K562 (cell line): ENCODE results near the gene RNF26. TPM values are rescaled to one million over a fixed set of nuclear protein-coding genes. Genes with fewer than 3 reads are reported as not detected.

Source experiments
- ATF1 ChIP-seq, 2 experiments: fragments of 450-650 bp in 1 of 2; IDR thresholded peaks; 2 replicates each; pipeline ENCODE4 v1.6.1; 2016; ENCODE audit warnings: missing compliant biosample characterization in 1 of 2, missing genetic modification characterization in 1 of 2
- CBX5 ChIP-seq: IDR thresholded peaks from 2 replicates; pipeline ENCODE4 v1.6.1; 2014; ENCODE audit warnings: low read depth, borderline replicate concordance
- CXXC5 ChIP-seq: fragments of 250-450 bp; sonication (Bioruptor Pico); IDR thresholded peaks from 2 replicates; pipeline ENCODE4 v1.8.0; 2022; ENCODE audit warnings: inconsistent platforms, mild to moderate bottlenecking, moderate library complexity
- ETV6 ChIP-seq, 3 experiments: fragments of 150-350 bp in 1 of 3; sonication (generic) in 1 of 3; formaldehyde crosslinking in 1 of 3; IDR thresholded peaks; 2 replicates each; pipeline versions ENCODE4 v1.6.1 to v1.8.0; 2014 to 2022; ENCODE audit warnings: borderline replicate concordance in 2 of 3, low read depth in 2 of 3, antibody characterized with exemption in 1 of 3, low read length in 1 of 3, mild to moderate bottlenecking in 1 of 3, missing genetic modification reagents in 1 of 3
- JUND ChIP-seq, 2 experiments: IDR thresholded peaks; 2 replicates in 1 of 2; 3 replicates in 1 of 2; pipeline ENCODE4 v1.6.1; 2011; ENCODE audit warnings: borderline replicate concordance in 2 of 2, low read depth in 2 of 2, low read length in 2 of 2, improper control_type of control experiment in 1 of 2, missing biosample characterization in 1 of 2, missing genetic modification characterization in 1 of 2, missing genetic modification reagents in 1 of 2
- NONO ChIP-seq, 2 experiments: fragments of 200-400 bp in 1 of 2; fragments of 450-650 bp in 1 of 2; formaldehyde crosslinking in 1 of 2; IDR thresholded peaks; 2 replicates each; pipeline ENCODE4 v1.6.1; 2017; ENCODE audit warnings: low read depth in 2 of 2, mild to moderate bottlenecking in 2 of 2, moderate library complexity in 2 of 2, low read length in 1 of 2
- NRF1 ChIP-seq, 2 experiments: fragments of 450-650 bp; IDR thresholded peaks in 1 of 2; conservative IDR thresholded peaks in 1 of 2; 2 replicates each; pipeline ENCODE4 v1.6.1; 2014; ENCODE audit warnings: mild to moderate bottlenecking in 2 of 2
- PHF8 ChIP-seq: fragments of 200-600 bp; sonication (generic); IDR thresholded peaks from 2 replicates; pipeline ENCODE4 v1.6.1; 2012; ENCODE audit warnings: mixed run types, mild to moderate bottlenecking, inconsistent platforms, low read length, moderate library complexity, borderline replicate concordance
- SIX5 ChIP-seq, 2 experiments: IDR thresholded peaks; 2 replicates each; pipeline ENCODE4 v1.6.1; 2011; ENCODE audit warnings: low read length in 2 of 2, borderline replicate concordance in 1 of 2, low read depth in 1 of 2, mild to moderate bottlenecking in 1 of 2, moderate library complexity in 1 of 2; ENCODE audit not compliant: insufficient read depth in 1 of 2
- SUPT5H ChIP-seq: fragments of 450-650 bp; IDR thresholded peaks from 2 replicates; pipeline ENCODE4 v1.6.1; 2016
- TAF1 ChIP-seq: IDR thresholded peaks from 2 replicates; pipeline ENCODE4 v1.6.1; 2011; ENCODE audit warnings: mild to moderate bottlenecking, low read length, moderate library complexity; ENCODE audit not compliant: insufficient read depth, control insufficient read depth, severe bottlenecking; ENCODE audit errors: extremely low read depth
- TBP ChIP-seq: optimal IDR thresholded peaks from 2 replicates; pipeline ENCODE3; 2011; ENCODE audit warnings: low read depth, low read length, improper control_type of control experiment
- TGIF2 ChIP-seq: sonication (generic); formaldehyde crosslinking; IDR thresholded peaks from 2 replicates; pipeline ENCODE4 v1.8.1; 2022; ENCODE audit warnings: mild to moderate bottlenecking, missing genetic modification reagents, moderate library complexity
- TRIM28 ChIP-seq: fragments of 450-650 bp; IDR thresholded peaks from 2 replicates; pipeline ENCODE4 v1.6.1; 2017
- YBX1 ChIP-seq: fragments of 450-650 bp; IDR thresholded peaks from 2 replicates; pipeline ENCODE4 v1.7.1; 2016; ENCODE audit warnings: mild to moderate bottlenecking
- ZBED1 ChIP-seq: IDR thresholded peaks from 2 replicates; pipeline ENCODE4 v1.6.1; 2014
- polyA plus RNA-seq, 8 experiments: library from polyadenylated mRNA; depleted of rRNA in 4 of 8; stranded (reverse) in 5 of 8; unstranded in 3 of 8; fragments of >200 nt; fragmentation: Nextera tagmentation in 2 of 8; fragmentation: Illumina TruSeq in 1 of 8; extraction: Ambion mirVana in 2 of 8; extraction: Trizol in 1 of 8; gene quantifications; 2 replicates each; pipeline versions ENCODE4 v1.2.1 to v1.2.3, GENCODE V29; 2011 to 2014; ENCODE audit warnings: inconsistent platforms in 1 of 8, missing spikeins in 1 of 8
- total RNA-seq, 7 experiments: library from RNA; depleted of rRNA in 6 of 7; stranded (reverse); fragments of >200 nt in 6 of 7; fragmentation: Illumina TruSeq in 2 of 7; extraction: Trizol in 2 of 7; gene quantifications; 2 replicates each; pipeline versions ENCODE4 v1.2.1 to v1.2.3, GENCODE V29; 2011 to 2021; ENCODE audit warnings: low replicate concordance in 1 of 7
- TF ChIP-seq, protein P1 (sequence below): fragments of 250-450 bp; sonication (Bioruptor Pico); IDR thresholded peaks from 2 replicates; pipeline ENCODE4 v1.5.0; 2022; ENCODE audit warnings: mild to moderate bottlenecking
- TF ChIP-seq, protein P2 (sequence below): sonication (generic); formaldehyde crosslinking; IDR thresholded peaks from 2 replicates; pipeline ENCODE4 v1.4.0; 2020; ENCODE audit warnings: mild to moderate bottlenecking, missing genetic modification reagents
- TF ChIP-seq, protein P3 (sequence below): sonication (generic); formaldehyde crosslinking; IDR thresholded peaks from 2 replicates; pipeline ENCODE4 v1.9.0; 2022; ENCODE audit warnings: mild to moderate bottlenecking, missing genetic modification reagents
- TF ChIP-seq, protein P4 (sequence below): sonication (generic); formaldehyde crosslinking; IDR thresholded peaks from 2 replicates; pipeline ENCODE4 v1.8.0; 2022; ENCODE audit warnings: missing genetic modification reagents, mild to moderate bottlenecking, moderate library complexity, borderline replicate concordance

Gene RNF26
- total and polyA plus RNA-seq, 9 of the 15 experiments (the other 6 are each of a cell fraction or from before 2014, with no cell fraction given): 5.3 to 53.6 (median 12.7) TPM

DNA sequence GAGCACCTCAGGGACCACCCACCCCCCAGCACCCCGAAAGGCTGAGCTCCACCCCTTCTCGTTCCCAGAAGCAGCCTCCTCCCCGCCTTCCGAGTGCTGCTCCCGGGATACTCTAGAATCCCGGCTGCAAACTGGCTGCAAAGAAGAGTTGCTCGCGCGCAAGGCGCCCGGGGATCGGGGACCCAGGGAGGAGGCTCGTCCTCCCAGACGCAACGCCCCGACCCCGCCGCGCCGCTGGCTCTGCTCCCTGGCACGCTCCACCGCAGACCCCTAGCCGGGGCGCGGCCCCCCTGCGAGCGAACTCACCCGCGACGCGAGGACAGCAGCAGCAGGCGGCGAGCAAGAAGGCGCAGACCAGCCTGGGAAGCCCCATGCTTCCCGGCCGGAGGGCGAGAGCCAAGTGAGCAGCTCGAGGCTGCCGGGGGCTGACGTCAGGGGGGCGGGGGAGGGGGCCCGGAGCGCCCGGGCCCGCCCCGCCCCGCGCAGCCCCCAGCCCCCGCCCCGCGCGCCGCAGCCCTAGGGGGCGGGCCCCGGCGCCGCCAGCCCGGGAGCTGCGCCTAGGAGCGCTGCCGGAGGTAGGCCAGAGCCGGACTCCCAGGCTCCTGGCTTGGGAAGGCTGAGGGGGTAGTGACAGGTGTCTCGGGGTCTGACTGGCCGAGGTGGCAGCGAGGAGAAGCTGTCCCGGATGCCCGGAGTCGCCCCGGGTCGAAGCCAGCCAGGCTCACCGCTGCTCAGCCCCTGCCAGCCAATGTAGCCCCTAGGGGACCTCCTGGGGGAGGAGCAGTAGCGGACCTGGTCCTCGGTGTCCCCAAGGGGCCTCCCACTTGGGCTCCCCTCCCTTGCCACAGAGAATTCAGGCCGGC, 17.4 kb upstream of the RNF26 start, which contains the start of gene MCAM (continued):
- TF ChIP-seq, protein P1, sequence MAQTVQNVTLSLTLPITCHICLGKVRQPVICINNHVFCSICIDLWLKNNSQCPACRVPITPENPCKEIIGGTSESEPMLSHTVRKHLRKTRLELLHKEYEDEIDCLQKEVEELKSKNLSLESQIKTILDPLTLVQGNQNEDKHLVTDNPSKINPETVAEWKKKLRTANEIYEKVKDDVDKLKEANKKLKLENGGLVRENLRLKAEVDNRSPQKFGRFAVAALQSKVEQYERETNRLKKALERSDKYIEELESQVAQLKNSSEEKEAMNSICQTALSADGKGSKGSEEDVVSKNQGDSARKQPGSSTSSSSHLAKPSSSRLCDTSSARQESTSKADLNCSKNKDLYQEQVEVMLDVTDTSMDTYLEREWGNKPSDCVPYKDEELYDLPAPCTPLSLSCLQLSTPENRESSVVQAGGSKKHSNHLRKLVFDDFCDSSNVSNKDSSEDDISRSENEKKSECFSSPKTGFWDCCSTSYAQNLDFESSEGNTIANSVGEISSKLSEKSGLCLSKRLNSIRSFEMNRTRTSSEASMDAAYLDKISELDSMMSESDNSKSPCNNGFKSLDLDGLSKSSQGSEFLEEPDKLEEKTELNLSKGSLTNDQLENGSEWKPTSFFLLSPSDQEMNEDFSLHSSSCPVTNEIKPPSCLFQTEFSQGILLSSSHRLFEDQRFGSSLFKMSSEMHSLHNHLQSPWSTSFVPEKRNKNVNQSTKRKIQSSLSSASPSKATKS: no peak
- TF ChIP-seq ZBED1 (no peak), TGIF2 (peak; percentile 74; the same call in 1 of the 2 replicates), TBP (peak; percentile 62), TRIM28 (no peak), JUND (IDR thresholded peaks at IDR 0.05; ENCODE audit: borderline replicate concordance, low read depth, low read length) (peak; percentile 52; the same call in 1 of the 2 replicates), JUND (tag; IDR thresholded peaks at IDR 0.05; ENCODE audit: borderline replicate concordance, low read depth, low read length) (no peak), CXXC5 (CRISPR knock-in tag) (0 out of 2 replicates have a peak, but pooled peaks have one; percentile 37), NONO (IDR thresholded peaks at IDR 0.05; ENCODE audit: low read depth in 2 of 2, low read length in 1 of 2) (peak; percentile 50 to 67; a peak in 3 of 4 replicates), SIX5 (IDR thresholded peaks at IDR 0.05; ENCODE audit: borderline replicate concordance in 1 of 2, insufficient read depth in 1 of 2, low read depth in 1 of 2, low read length in 2 of 2) (no peak), CBX5 (no peak), NRF1 (conservative IDR thresholded peaks at IDR 0.05 in 1 of 2, IDR thresholded peaks at IDR 0.05 in 1 of 2) (peak; percentile 56 to 63), PHF8 (peak; percentile 63; the same call in 1 of the 2 replicates), ATF1 (CRISPR knock-in tag; IDR thresholded peaks at IDR 0.05) (no peak), ATF1 (tag; IDR thresholded peaks at IDR 0.05) (peak; percentile 32; the same call in 1 of the 2 replicates), TAF1 (peak; percentile 98), SUPT5H (peak; percentile 77), YBX1 (no peak), ETV6 (IDR thresholded peaks at IDR 0.05; ENCODE audit: borderline replicate concordance in 1 of 2, low read depth in 2 of 2, low read length in 1 of 2) (no peak), ETV6 (CRISPR knock-in tag; IDR thresholded peaks at IDR 0.05; ENCODE audit: borderline replicate concordance) (0 out of 2 replicates have a peak, but pooled peaks have one; percentile 9)
- TF ChIP-seq, protein P2, sequence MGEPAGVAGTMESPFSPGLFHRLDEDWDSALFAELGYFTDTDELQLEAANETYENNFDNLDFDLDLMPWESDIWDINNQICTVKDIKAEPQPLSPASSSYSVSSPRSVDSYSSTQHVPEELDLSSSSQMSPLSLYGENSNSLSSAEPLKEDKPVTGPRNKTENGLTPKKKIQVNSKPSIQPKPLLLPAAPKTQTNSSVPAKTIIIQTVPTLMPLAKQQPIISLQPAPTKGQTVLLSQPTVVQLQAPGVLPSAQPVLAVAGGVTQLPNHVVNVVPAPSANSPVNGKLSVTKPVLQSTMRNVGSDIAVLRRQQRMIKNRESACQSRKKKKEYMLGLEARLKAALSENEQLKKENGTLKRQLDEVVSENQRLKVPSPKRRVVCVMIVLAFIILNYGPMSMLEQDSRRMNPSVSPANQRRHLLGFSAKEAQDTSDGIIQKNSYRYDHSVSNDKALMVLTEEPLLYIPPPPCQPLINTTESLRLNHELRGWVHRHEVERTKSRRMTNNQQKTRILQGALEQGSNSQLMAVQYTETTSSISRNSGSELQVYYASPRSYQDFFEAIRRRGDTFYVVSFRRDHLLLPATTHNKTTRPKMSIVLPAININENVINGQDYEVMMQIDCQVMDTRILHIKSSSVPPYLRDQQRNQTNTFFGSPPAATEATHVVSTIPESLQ (CRISPR knock-in tag): peak; percentile 68; the same call in 1 of the 2 replicates
- TF ChIP-seq, protein P3, sequence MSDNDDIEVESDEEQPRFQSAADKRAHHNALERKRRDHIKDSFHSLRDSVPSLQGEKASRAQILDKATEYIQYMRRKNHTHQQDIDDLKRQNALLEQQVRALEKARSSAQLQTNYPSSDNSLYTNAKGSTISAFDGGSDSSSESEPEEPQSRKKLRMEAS (CRISPR knock-in tag): peak; percentile 31; the same call in 1 of the 2 replicates
- TF ChIP-seq, protein P4, sequence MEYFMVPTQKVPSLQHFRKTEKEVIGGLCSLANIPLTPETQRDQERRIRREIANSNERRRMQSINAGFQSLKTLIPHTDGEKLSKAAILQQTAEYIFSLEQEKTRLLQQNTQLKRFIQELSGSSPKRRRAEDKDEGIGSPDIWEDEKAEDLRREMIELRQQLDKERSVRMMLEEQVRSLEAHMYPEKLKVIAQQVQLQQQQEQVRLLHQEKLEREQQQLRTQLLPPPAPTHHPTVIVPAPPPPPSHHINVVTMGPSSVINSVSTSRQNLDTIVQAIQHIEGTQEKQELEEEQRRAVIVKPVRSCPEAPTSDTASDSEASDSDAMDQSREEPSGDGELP (CRISPR knock-in tag): peak; percentile 32
